ENCODE measurements around the gene GRK4.

The GRK4 gene

GRCh38 chr4:2971275-2971674 is 7.9 kb downstream of the GRK4 start:
- Histone ChIP-seq H3K14ac (ENCODE audit: low read length) (no peak overlapping the region), H3K23ac (ENCODE audit: low read depth, low read length, poor library complexity) (no peak overlapping the region), H3K4me2 (ENCODE audit: insufficient read depth, low read length, poor library complexity, severe bottlenecking) (no peak overlapping the region), H3K4me3 (ENCODE audit: low read length in 2 of 2) (no peak overlapping the region), H2BK15ac (ENCODE audit: low read length) (no peak overlapping the region), H2BK5ac (ENCODE audit: low read length) (no peak overlapping the region), H3K36me3 (replicated peaks in 1 of 2; ENCODE audit: control insufficient read depth in 2 of 2, insufficient read depth in 2 of 2, low read length in 2 of 2) (no peaks in the 10 kb centered on the region), H3K27me3 (ENCODE audit: control insufficient read depth in 3 of 3, insufficient read depth in 3 of 3, low read depth in 1 of 3, low read length in 3 of 3) (no peaks in the 10 kb centered on the region), H2BK12ac (ENCODE audit: low read length) (no peak overlapping the region), H2AK5ac (ENCODE audit: low read depth, low read length) (no peak overlapping the region), H3K4me1 (ENCODE audit: control insufficient read depth in 2 of 2, insufficient read depth in 1 of 2, low read depth in 1 of 2, low read length in 2 of 2) (no peaks in the 10 kb centered on the region), H2BK120ac (ENCODE audit: low read depth, low read length) (no peak overlapping the region), H3K79me1 (ENCODE audit: low read depth, low read length) (no peaks in the 10 kb centered on the region), H4K91ac (ENCODE audit: low read depth, low read length, poor library complexity) (no peak overlapping the region), H3K9ac (ENCODE audit: low read depth, low read length, poor library complexity) (no peak overlapping the region), H3K18ac (ENCODE audit: low read length) (no peak overlapping the region), H3K4ac (ENCODE audit: low read length) (no peak overlapping the region), H3K27ac (replicated peaks; ENCODE audit: low read length) (no peak overlapping the region), H2AFZ (ENCODE audit: low read length) (no peak overlapping the region), H3K9me3 (replicated peaks in 1 of 2; ENCODE audit: control insufficient read depth in 2 of 2, insufficient read depth in 1 of 2, low read depth in 1 of 2, low read length in 2 of 2) (no peaks in the 10 kb centered on the region), H4K8ac (ENCODE audit: low read depth, low read length) (no peak overlapping the region)
- no peak for DNase-seq (ENCODE audit: low spot score)
- no CpG with 5 or more reads among the region's 3 CpGs for WGBS, 2 donors (ENCODE audit: extremely low coverage in 2 of 2, insufficient read length in 2 of 2, insufficient replicate concordance in 1 of 2)

- H3K9ac ChIP-seq (ENCODE audit: low read depth, low read length, poor library complexity), result no peak overlapping the region
- no CpG with 5 or more reads among the region's 14 CpGs for WGBS, 2 donors (ENCODE audit: extremely low coverage in 2 of 2, insufficient read length in 2 of 2, insufficient replicate concordance in 1 of 2)
- H3K27me3 ChIP-seq (ENCODE audit: control insufficient read depth in 3 of 3, insufficient read depth in 3 of 3, low read depth in 1 of 3, low read length in 3 of 3), result no peaks in the 10 kb centered on the region
- H2BK15ac ChIP-seq (ENCODE audit: low read length), result no peak overlapping the region
- no peak overlapping the region for H2AFZ ChIP-seq (ENCODE audit: low read length)
- H4K91ac ChIP-seq (ENCODE audit: low read depth, low read length, poor library complexity), result no peak overlapping the region
- no peak overlapping the region for H3K14ac ChIP-seq (ENCODE audit: low read length)
- no peak overlapping the region for H4K8ac ChIP-seq (ENCODE audit: low read depth, low read length)
- H3K4me1 ChIP-seq (ENCODE audit: control insufficient read depth in 2 of 2, insufficient read depth in 1 of 2, low read depth in 1 of 2, low read length in 2 of 2), result peaks cover 0 to 2% of the 10 kb centered on the region in 2 donors
- H3K4me2 ChIP-seq (ENCODE audit: insufficient read depth, low read length, poor library complexity, severe bottlenecking), result no peak overlapping the region
- H2AK5ac ChIP-seq (ENCODE audit: low read depth, low read length), result no peak overlapping the region
- H3K79me1 ChIP-seq (ENCODE audit: low read depth, low read length), result no peaks in the 10 kb centered on the region
- no peak overlapping the region for H3K23ac ChIP-seq (ENCODE audit: low read depth, low read length, poor library complexity)
- H3K9me3 ChIP-seq (replicated peaks in 1 of 2; ENCODE audit: control insufficient read depth in 2 of 2, insufficient read depth in 1 of 2, low read depth in 1 of 2, low read length in 2 of 2), result peaks cover 2 to 12% of the 10 kb centered on the region in 2 donors
- H3K27ac ChIP-seq (replicated peaks; ENCODE audit: low read length), result no peak overlapping the region
- H3K18ac ChIP-seq (ENCODE audit: low read length), result no peak overlapping the region
- no peak overlapping the region for H2BK120ac ChIP-seq (ENCODE audit: low read depth, low read length)
- no peak for DNase-seq (ENCODE audit: low spot score)
- no peak overlapping the region for H2BK12ac ChIP-seq (ENCODE audit: low read length)
- H2BK5ac ChIP-seq (ENCODE audit: low read length), result no peak overlapping the region
- H3K4ac ChIP-seq (ENCODE audit: low read length), result no peak overlapping the region
- H3K36me3 ChIP-seq (replicated peaks in 1 of 2; ENCODE audit: control insufficient read depth in 2 of 2, insufficient read depth in 2 of 2, low read length in 2 of 2), result no peaks in the 10 kb centered on the region
- no peak overlapping the region for H3K4me3 ChIP-seq (ENCODE audit: low read length in 2 of 2)
Observed at GRCh38 chr4:2977211-2978088, 14.1 kb downstream of the GRK4 start.

- H3K27ac ChIP-seq (replicated peaks; ENCODE audit: low read length), result no peak overlapping the region
- peaks cover 2 to 12% of the 10 kb centered on the region in 2 donors for H3K9me3 ChIP-seq (replicated peaks in 1 of 2; ENCODE audit: control insufficient read depth in 2 of 2, insufficient read depth in 1 of 2, low read depth in 1 of 2, low read length in 2 of 2)
- H2AK5ac ChIP-seq (ENCODE audit: low read depth, low read length), result no peak overlapping the region
- no peak overlapping the region for H2BK120ac ChIP-seq (ENCODE audit: low read depth, low read length)
- peak overlapping the region; percentile 89 for H3K23ac ChIP-seq (ENCODE audit: low read depth, low read length, poor library complexity)
- H2AFZ ChIP-seq (ENCODE audit: low read length), result no peak overlapping the region
- H4K8ac ChIP-seq (ENCODE audit: low read depth, low read length), result no peak overlapping the region
- peaks cover 0 to 2% of the 10 kb centered on the region in 2 donors for H3K4me1 ChIP-seq (ENCODE audit: control insufficient read depth in 2 of 2, insufficient read depth in 1 of 2, low read depth in 1 of 2, low read length in 2 of 2)
- no peak for DNase-seq (ENCODE audit: low spot score)
- H3K4me3 ChIP-seq (ENCODE audit: low read length in 2 of 2), result no peak overlapping the region
- H2BK15ac ChIP-seq (ENCODE audit: low read length), result no peak overlapping the region
- no peak overlapping the region for H2BK5ac ChIP-seq (ENCODE audit: low read length)
- no peak overlapping the region for H3K4ac ChIP-seq (ENCODE audit: low read length)
- H3K4me2 ChIP-seq (ENCODE audit: insufficient read depth, low read length, poor library complexity, severe bottlenecking), result no peak overlapping the region
- no peaks in the 10 kb centered on the region for H3K27me3 ChIP-seq (ENCODE audit: control insufficient read depth in 3 of 3, insufficient read depth in 3 of 3, low read depth in 1 of 3, low read length in 3 of 3)
- H2BK12ac ChIP-seq (ENCODE audit: low read length), result no peak overlapping the region
- no peak overlapping the region for H3K18ac ChIP-seq (ENCODE audit: low read length)
- no peaks in the 10 kb centered on the region for H3K79me1 ChIP-seq (ENCODE audit: low read depth, low read length)
- no peak overlapping the region for H3K14ac ChIP-seq (ENCODE audit: low read length)
- no CpG with 5 or more reads among the region's 4 CpGs for WGBS, 2 donors (ENCODE audit: extremely low coverage in 2 of 2, insufficient read length in 2 of 2, insufficient replicate concordance in 1 of 2)
- no peak overlapping the region for H3K9ac ChIP-seq (ENCODE audit: low read depth, low read length, poor library complexity)
- no peaks in the 10 kb centered on the region for H3K36me3 ChIP-seq (replicated peaks in 1 of 2; ENCODE audit: control insufficient read depth in 2 of 2, insufficient read depth in 2 of 2, low read length in 2 of 2)
- H4K91ac ChIP-seq (ENCODE audit: low read depth, low read length, poor library complexity), result no peak overlapping the region
Observed at GRCh38 chr4:2981256-2981819, 18.0 kb downstream of the GRK4 start.

GRCh38 chr4:2982012-2982411 is 18.6 kb downstream of the GRK4 start:
- H3K4me2 ChIP-seq (ENCODE audit: insufficient read depth, low read length, poor library complexity, severe bottlenecking), result no peak overlapping the region
- H4K91ac ChIP-seq (ENCODE audit: low read depth, low read length, poor library complexity), result no peak overlapping the region
- H3K18ac ChIP-seq (ENCODE audit: low read length), result no peak overlapping the region
- no CpG with 5 or more reads among the region's 4 CpGs for WGBS, 2 donors (ENCODE audit: extremely low coverage in 2 of 2, insufficient read length in 2 of 2, insufficient replicate concordance in 1 of 2)
- peak overlapping the region; percentile 30 for H3K23ac ChIP-seq (ENCODE audit: low read depth, low read length, poor library complexity)
- no peak overlapping the region for H3K4ac ChIP-seq (ENCODE audit: low read length)
- H2AK5ac ChIP-seq (ENCODE audit: low read depth, low read length), result no peak overlapping the region
- peaks cover 2 to 12% of the 10 kb centered on the region in 2 donors for H3K9me3 ChIP-seq (replicated peaks in 1 of 2; ENCODE audit: control insufficient read depth in 2 of 2, insufficient read depth in 1 of 2, low read depth in 1 of 2, low read length in 2 of 2)
- no peak overlapping the region for H4K8ac ChIP-seq (ENCODE audit: low read depth, low read length)
- H3K4me3 ChIP-seq (ENCODE audit: low read length in 2 of 2), result peak overlapping the region in 1 of 2 donors; percentile 39
- H2BK120ac ChIP-seq (ENCODE audit: low read depth, low read length), result no peak overlapping the region
- H3K14ac ChIP-seq (ENCODE audit: low read length), result no peak overlapping the region
- no peak for DNase-seq (ENCODE audit: low spot score)
- H3K27ac ChIP-seq (replicated peaks; ENCODE audit: low read length), result no peak overlapping the region
- H3K4me1 ChIP-seq (ENCODE audit: control insufficient read depth in 2 of 2, insufficient read depth in 1 of 2, low read depth in 1 of 2, low read length in 2 of 2), result peaks cover 0 to 2% of the 10 kb centered on the region in 2 donors
- H2AFZ ChIP-seq (ENCODE audit: low read length), result no peak overlapping the region
- no peak overlapping the region for H2BK15ac ChIP-seq (ENCODE audit: low read length)
- H3K9ac ChIP-seq (ENCODE audit: low read depth, low read length, poor library complexity), result no peak overlapping the region
- no peaks in the 10 kb centered on the region for H3K36me3 ChIP-seq (replicated peaks in 1 of 2; ENCODE audit: control insufficient read depth in 2 of 2, insufficient read depth in 2 of 2, low read length in 2 of 2)
- no peak overlapping the region for H2BK12ac ChIP-seq (ENCODE audit: low read length)
- no peaks in the 10 kb centered on the region for H3K27me3 ChIP-seq (ENCODE audit: control insufficient read depth in 3 of 3, insufficient read depth in 3 of 3, low read depth in 1 of 3, low read length in 3 of 3)
- no peak overlapping the region for H2BK5ac ChIP-seq (ENCODE audit: low read length)
- no peaks in the 10 kb centered on the region for H3K79me1 ChIP-seq (ENCODE audit: low read depth, low read length)
